Chondrocyte (in vitro differentiated cells): ENCODE results near the gene ANTXR1. TPM values are rescaled to one million over a fixed set of nuclear protein-coding genes. Genes with fewer than 3 reads are reported as not detected.

Experiments
- DNase-seq: peaks from one replicate; pipeline ENCODE4 v3.0.0; 2021; ENCODE audit warnings: mixed read lengths, low spot score
- H3K27ac Mint-ChIP-seq: one replicate; pipeline ENCODE4 v1.8.0; 2021; ENCODE audit warnings: mild to moderate bottlenecking, moderate library complexity, mixed read lengths; ENCODE audit not compliant: unreplicated experiment
- H3K27me3 Mint-ChIP-seq: 2 replicates; pipeline ENCODE4 v1.8.0; 2021; ENCODE audit warnings: low read depth, mixed read lengths
- H3K36me3 Mint-ChIP-seq: 2 replicates; pipeline ENCODE4 v1.8.0; 2021; ENCODE audit warnings: low read depth, mixed read lengths
- H3K4me1 Mint-ChIP-seq: 2 replicates; pipeline ENCODE4 v1.8.0; 2021; ENCODE audit warnings: low read depth, mild to moderate bottlenecking, mixed read lengths
- H3K4me3 Mint-ChIP-seq: one replicate; pipeline ENCODE4 v1.8.0; 2021; ENCODE audit warnings: mild to moderate bottlenecking, moderate library complexity, mixed read lengths; ENCODE audit not compliant: unreplicated experiment
- H3K9me3 Mint-ChIP-seq: 2 replicates; pipeline ENCODE4 v1.8.0; 2021; ENCODE audit warnings: low read depth, mixed read lengths
- CTCF ChIP-seq: fragments of 200-600 bp; sonication (generic); IDR thresholded peaks from 2 replicates; pipeline ENCODE4 v1.5.0; 2021; ENCODE audit warnings: antibody characterized with exemption, mild to moderate bottlenecking, moderate library complexity
- total RNA-seq: library from RNA; stranded (reverse); gene quantifications from 3 replicates; pipeline ENCODE4 v1.2.1, GENCODE V29; 2021

The ANTXR1 gene
- total RNA-seq, 1 donor from 2014 or later: 351 TPM

DNA sequence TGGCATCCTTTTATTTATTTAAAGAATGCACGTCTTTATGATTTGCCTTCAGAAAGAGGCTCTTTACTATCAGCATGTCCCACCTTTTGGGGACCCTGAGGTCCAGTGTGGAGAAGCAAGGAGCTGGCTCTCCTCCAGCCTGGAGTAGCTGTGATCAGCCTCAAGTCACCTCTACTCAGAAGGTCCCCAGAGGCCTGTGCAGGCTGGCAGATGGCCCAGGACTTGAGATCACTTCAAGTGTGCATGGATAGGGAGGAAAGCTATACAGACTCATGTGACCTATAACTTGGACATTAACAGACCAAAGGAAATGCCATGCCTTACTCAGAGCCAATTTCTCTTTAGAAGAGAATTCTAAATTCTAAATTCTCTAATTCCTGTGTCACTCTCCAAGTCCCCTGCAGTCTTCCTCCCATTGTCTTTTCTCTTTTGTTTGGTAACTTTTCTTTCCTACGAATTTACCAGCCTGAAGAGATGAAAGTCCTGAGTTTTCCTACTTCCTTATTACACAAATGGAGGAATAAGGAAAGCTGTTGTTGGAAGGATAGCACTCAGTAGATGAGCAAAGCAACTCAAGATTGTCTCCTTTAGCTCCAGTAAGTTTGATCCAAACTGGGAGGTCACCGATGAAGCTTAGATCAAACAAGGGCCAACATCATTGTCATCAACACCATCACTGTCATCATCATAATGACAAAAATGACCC is 210.1 kb downstream of the ANTXR1 start:
- Mint-ChIP-seq H3K27ac (peak overlapping the region; percentile 70), H3K9me3 (no peaks in the 10 kb centered on the region), H3K36me3 (peaks cover 19% of the 10 kb centered on the region), H3K27me3 (no peaks in the 10 kb centered on the region), H3K4me3 (no peak overlapping the region), H3K4me1 (peaks cover 48% of the 10 kb centered on the region)
- no peak for TF ChIP-seq CTCF
- DNase-seq: no peak

- peaks cover 20% of the 10 kb centered on the region for H3K36me3 Mint-ChIP-seq
- DNase-seq: no peak
- TF ChIP-seq CTCF: no peak
- peaks cover 48% of the 10 kb centered on the region for H3K4me1 Mint-ChIP-seq
- H3K9me3 Mint-ChIP-seq: no peaks in the 10 kb centered on the region
- no peaks in the 10 kb centered on the region for H3K27me3 Mint-ChIP-seq
- peak overlapping the region; percentile 70 for H3K27ac Mint-ChIP-seq
- no peak overlapping the region for H3K4me3 Mint-ChIP-seq
These were observed 211.0 kb downstream of the ANTXR1 start for GRCh38 chr2:69223759-69224511.

- Mint-ChIP-seq H3K9me3 (no peaks in the 10 kb centered on the region), H3K4me1 (peaks cover 48% of the 10 kb centered on the region), H3K36me3 (peaks cover 22% of the 10 kb centered on the region), H3K27me3 (no peaks in the 10 kb centered on the region), H3K27ac (peak overlapping the region; percentile 70), H3K4me3 (no peak overlapping the region)
- TF ChIP-seq CTCF: no peak
- DNase-seq: no peak
These were observed 211.5 kb downstream of the ANTXR1 start for GRCh38 chr2:69224512-69224837.

- peaks cover 2% of the 10 kb centered on the region for H3K9me3 Mint-ChIP-seq
- no peak overlapping the region for H3K4me3 Mint-ChIP-seq
- peaks cover 29% of the 10 kb centered on the region for H3K36me3 Mint-ChIP-seq
- DNase-seq: no peak
- no peaks in the 10 kb centered on the region for H3K27me3 Mint-ChIP-seq
- H3K27ac Mint-ChIP-seq: peak overlapping the region; percentile 45
- H3K4me1 Mint-ChIP-seq: peaks cover 48% of the 10 kb centered on the region
- no peak for TF ChIP-seq CTCF
These were observed 213.0 kb downstream of the ANTXR1 start for GRCh38 chr2:69225933-69226332.

DNA sequence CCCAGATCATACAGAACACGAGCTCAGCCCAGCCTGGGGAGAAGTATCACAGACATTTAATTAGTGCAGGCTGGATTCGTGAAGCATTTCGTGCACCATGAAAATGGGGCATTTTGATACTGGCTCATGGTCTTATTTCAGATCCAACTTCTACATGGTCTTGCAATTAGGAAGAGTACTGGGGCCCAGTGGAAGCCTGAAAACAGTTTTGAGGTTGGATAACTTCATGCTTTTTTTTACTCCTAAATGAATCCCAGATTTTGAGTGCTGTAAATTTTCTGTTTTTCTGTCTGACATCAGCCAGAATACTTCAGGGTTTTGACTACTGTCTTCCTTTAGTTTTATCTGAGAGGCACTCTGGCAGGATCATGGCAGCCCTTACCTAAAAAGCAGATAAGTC is 213.9 kb downstream of the ANTXR1 start:
- peaks cover 40% of the 10 kb centered on the region for H3K4me1 Mint-ChIP-seq
- no peaks in the 10 kb centered on the region for H3K27me3 Mint-ChIP-seq
- peaks cover 34% of the 10 kb centered on the region for H3K36me3 Mint-ChIP-seq
- H3K4me3 Mint-ChIP-seq: no peak overlapping the region
- peaks cover 2% of the 10 kb centered on the region for H3K9me3 Mint-ChIP-seq
- DNase-seq: no peak
- H3K27ac Mint-ChIP-seq: no peak overlapping the region
- TF ChIP-seq CTCF: no peak
